OCI-LY7 (cell line): Measurements from ENCODE around the gene ASB11. TPM values are rescaled to one million over a fixed set of nuclear protein-coding genes. Genes with fewer than 3 reads are reported as not detected.
"Not testable (repeated sequence)": the region's sequence is repeated elsewhere in the genome, so short reads cannot be mapped to it uniquely, and the experiment has no call there.

Experiments
- BruUV-seq: library from RNA; stranded (reverse); fragments of 400-500 nt; replicated peaks from 2 replicates; lab custom pipeline; 2021; lab: Mats Ljungman, UMichigan
- CTCF ChIA-PET: fragments of 300-600 bp; sonication (Branson Sonifier 250); formaldehyde crosslinking; loops from one replicate; lab custom pipeline; 2022; ENCODE audit warnings: antibody characterized with exemption; ENCODE audit not compliant: unreplicated experiment; lab: Charles Lee
- POLR2A ChIA-PET: fragments of 300-600 bp; sonication (Branson Sonifier 250); formaldehyde crosslinking; loops from one replicate; lab custom pipeline; 2022; ENCODE audit warnings: antibody characterized with exemption; lab: Charles Lee
- DNase-seq: peaks from one replicate; pipeline ENCODE4 v3.0.0-alpha.2; 2015; ENCODE audit warnings: low spot score
- H2AFZ ChIP-seq: fragments of 200-600 bp; sonication (generic), shearing (Covaris generic); 2 replicates; pipeline ENCODE4 v1.6.1; 2014; ENCODE audit warnings: mild to moderate bottlenecking, antibody characterized with exemption, low read length, moderate library complexity
- H3K27ac ChIP-seq: fragments of 200-600 bp; sonication (generic); 2 replicates; pipeline ENCODE4 v1.5.1; 2014; ENCODE audit warnings: mixed run types, low read depth, mild to moderate bottlenecking, moderate library complexity, low read length, inconsistent platforms; ENCODE audit not compliant: poor library complexity, severe bottlenecking
- H3K36me3 ChIP-seq: fragments of 200-600 bp; sonication (generic); 2 replicates; pipeline ENCODE4 v1.6.1; 2014; ENCODE audit warnings: mild to moderate bottlenecking, antibody characterized with exemption, low read length, moderate library complexity, mixed read lengths; ENCODE audit not compliant: insufficient read depth
- H3K4me1 ChIP-seq: fragments of 200-600 bp; sonication (generic); 2 replicates; pipeline ENCODE4 v1.5.1; 2014; ENCODE audit warnings: mild to moderate bottlenecking, low read length; ENCODE audit not compliant: insufficient read depth, poor library complexity, severe bottlenecking
- H3K4me2 ChIP-seq: fragments of 200-600 bp; sonication (generic); 2 replicates; pipeline ENCODE4 v1.6.1; 2014; ENCODE audit warnings: mild to moderate bottlenecking, low read length
- H3K4me3 ChIP-seq: fragments of 200-600 bp; sonication (generic); 2 replicates; pipeline ENCODE4 v1.5.1; 2014; ENCODE audit warnings: mild to moderate bottlenecking, low read depth, low read length; ENCODE audit not compliant: poor library complexity, severe bottlenecking
- H3K79me2 ChIP-seq: fragments of 200-600 bp; sonication (generic); 2 replicates; pipeline ENCODE4 v1.6.1; 2016; ENCODE audit warnings: low read depth, mild to moderate bottlenecking, low read length, moderate library complexity, mixed read lengths; ENCODE audit not compliant: insufficient read depth
- H3K9me2 ChIP-seq: fragments of 200-600 bp; sonication (generic); 2 replicates; pipeline ENCODE4 v1.6.1; 2016; ENCODE audit warnings: mild to moderate bottlenecking, low read length, mixed read lengths; ENCODE audit not compliant: insufficient read depth
- H3K9me3 ChIP-seq: fragments of 200-600 bp; sonication (generic); 2 replicates; pipeline ENCODE4 v1.6.1; 2014; ENCODE audit warnings: mild to moderate bottlenecking, mixed run types, low read length, mixed read lengths
- H4K20me1 ChIP-seq: fragments of 200-600 bp; sonication (generic); 2 replicates; pipeline ENCODE4 v1.6.1; 2014; ENCODE audit warnings: mild to moderate bottlenecking, antibody characterized with exemption, low read length, moderate library complexity, mixed read lengths; ENCODE audit not compliant: insufficient read depth
- CTCF ChIP-seq: fragments of 200-600 bp; sonication (generic); conservative IDR thresholded peaks from 2 replicates; pipeline ENCODE4 v1.5.1; 2014; ENCODE audit warnings: mild to moderate bottlenecking, antibody characterized with exemption, low read length, moderate library complexity, mixed read lengths
- EZH2phosphoT487 ChIP-seq: fragments of 200-600 bp; sonication (generic); IDR thresholded peaks from 2 replicates; pipeline ENCODE4 v1.6.1; 2018; ENCODE audit warnings: low read depth, borderline replicate concordance, mild to moderate bottlenecking, mixed run types, antibody characterized with exemption, low read length, moderate library complexity, mixed read lengths
- intact Hi-C: fragments of 100-400 bp; cut with micrococcal nuclease; formaldehyde crosslinking; loops from one replicate; pipeline ENCODE4 v1.10.0; 2022; ENCODE audit not compliant: unreplicated experiment
- total RNA-seq, 2 experiments: library from RNA; depleted of rRNA in 1 of 2; stranded (reverse); fragments of >200 nt in 1 of 2; shearing (Covaris generic) in 1 of 2; gene quantifications; 2 replicates each; pipeline ENCODE4 v1.2.3, GENCODE V29; 2014 to 2022

The ASB11 gene
- total RNA-seq, 2 experiments from 2014 or later: not detected

- TF ChIP-seq EZH2phosphoT487 (no peak), CTCF (no peak)
- Histone ChIP-seq H3K9me3 (no peaks in the 10 kb centered on the region), H3K9me2 (no peaks in the 10 kb centered on the region), H4K20me1 (no peaks in the 10 kb centered on the region), H3K4me1 (no peaks in the 10 kb centered on the region), H3K4me3 (no peak overlapping the region), H3K27ac (no peak overlapping the region), H2AFZ (no peak overlapping the region), H3K79me2 (no peaks in the 10 kb centered on the region), H3K4me2 (no peak overlapping the region), H3K36me3 (no peaks in the 10 kb centered on the region)
- ChIA-PET CTCF (no interaction called here), POLR2A (interaction anchor here (0.6 to 0.7 kb wide), 2 partner anchors 545 to 654 kb away, joined by 3 read pairs; partner anchors contain the start of gene AP1S2)
- no TSS peak for BruUV-seq
- DNase-seq: no peak
- intact Hi-C loops: no loop called here
Measured at GRCh38 chrX:15310117-15310516, 5.3 kb downstream of the ASB11 start.

GRCh38 chrX:15305899-15306298, 9.5 kb downstream of the ASB11 start:
- H3K4me2 ChIP-seq, H3K27ac ChIP-seq, H3K79me2 ChIP-seq, BruUV-seq, H3K4me3 ChIP-seq, H3K36me3 ChIP-seq, POLR2A ChIA-PET, intact Hi-C loops, H3K9me2 ChIP-seq, H4K20me1 ChIP-seq, DNase-seq, H3K4me1 ChIP-seq, H3K9me3 ChIP-seq, H2AFZ ChIP-seq, CTCF ChIA-PET: not testable (repeated sequence)

GRCh38 chrX:15301924-15302323, 13.5 kb downstream of the ASB11 start:
- Histone ChIP-seq H3K9me3 (no peaks in the 10 kb centered on the region), H3K9me2 (no peaks in the 10 kb centered on the region), H3K4me1 (no peaks in the 10 kb centered on the region), H2AFZ (no peak overlapping the region), H3K36me3 (no peaks in the 10 kb centered on the region), H4K20me1 (no peaks in the 10 kb centered on the region), H3K27ac (no peak overlapping the region), H3K79me2 (no peaks in the 10 kb centered on the region), H3K4me2 (no peak overlapping the region), H3K4me3 (no peak overlapping the region)
- intact Hi-C loops: loop anchor here (2.0 kb wide), 1 partner anchor 167 kb away; no protein-coding TSS in a partner anchor
- DNase-seq: no peak
- POLR2A ChIA-PET: interaction anchor here (0.5 kb wide), 1 partner anchor 14 kb away, joined by 3 read pairs; no protein-coding TSS in a partner anchor
- TF ChIP-seq EZH2phosphoT487 (no peak), CTCF (no peak)
- BruUV-seq: no TSS peak
- CTCF ChIA-PET: no interaction called here
